Panc1 (cell line): ENCODE data around the gene GOLGA8J. TPM values are rescaled to one million over a fixed set of nuclear protein-coding genes. Genes with fewer than 3 reads are reported as not detected.

ENCODE experiments used
- ATAC-seq: fragments of 200-7000 bp; cut with Tn5 transposase; 2 replicates; pipeline ENCODE4 v1.9.1; 2020; ENCODE audit warnings: mild to moderate bottlenecking, moderate library complexity
- BruUV-seq: library from RNA; stranded (reverse); fragments of 400-500 nt; replicated peaks from 2 replicates; lab custom pipeline; 2021; lab: Mats Ljungman, UMichigan
- CTCF ChIA-PET: fragments of 300-600 bp; sonication (Branson Sonifier 250); formaldehyde crosslinking; loops from one replicate; lab custom pipeline; 2022; ENCODE audit warnings: antibody characterized with exemption; lab: Charles Lee
- POLR2A ChIA-PET: fragments of 300-600 bp; sonication (Branson Sonifier 250); formaldehyde crosslinking; loops from one replicate; lab custom pipeline; 2022; ENCODE audit warnings: antibody characterized with exemption; lab: Charles Lee
- DNase-seq: peaks from one replicate; pipeline ENCODE4 v3.0.0-alpha.2; 2010; ENCODE audit warnings: low read depth, low spot score
- H3K27ac ChIP-seq: 2 replicates; pipeline ENCODE4 v1.5.1; 2011; ENCODE audit warnings: mild to moderate bottlenecking, low read length, inconsistent platforms
- H3K27me3 ChIP-seq: fragments of 200-500 bp; sonication (Bioruptor generic); 2 replicates; pipeline ENCODE4 v1.6.0; 2014; ENCODE audit warnings: low read length, inconsistent platforms; ENCODE audit not compliant: control insufficient read depth, insufficient read depth
- H3K36me3 ChIP-seq: fragments of 200-500 bp; sonication (Bioruptor generic); 2 replicates; pipeline ENCODE4 v1.5.1; 2014; ENCODE audit warnings: inconsistent platforms, mild to moderate bottlenecking, low read length, moderate library complexity; ENCODE audit not compliant: control insufficient read depth, insufficient read depth
- H3K4me1 ChIP-seq: 2 replicates; pipeline ENCODE4 v1.5.1; 2011; ENCODE audit warnings: inconsistent platforms, mild to moderate bottlenecking, low read length, moderate library complexity; ENCODE audit not compliant: control insufficient read depth, insufficient read depth
- H3K4me3 ChIP-seq, 2 experiments: 2 replicates each; pipeline ENCODE4 v1.5.1; 2011 to 2012; ENCODE audit warnings: low read depth in 2 of 2, low read length in 2 of 2, mild to moderate bottlenecking in 2 of 2, inconsistent platforms in 1 of 2, moderate library complexity in 1 of 2
- H3K9me3 ChIP-seq: fragments of 200-500 bp; sonication (Bioruptor generic); 2 replicates; pipeline ENCODE4 v1.5.1; 2014; ENCODE audit warnings: low read depth, mild to moderate bottlenecking, inconsistent platforms, low read length, moderate library complexity; ENCODE audit not compliant: control insufficient read depth, insufficient read depth
- POLR2AphosphoS5 ChIP-seq: IDR thresholded peaks from 2 replicates; pipeline ENCODE4 v1.6.1; 2012; ENCODE audit warnings: mild to moderate bottlenecking, low read depth, low read length, moderate library complexity
- SIN3A ChIP-seq: IDR thresholded peaks from 2 replicates; pipeline ENCODE4 v1.6.1; 2012; ENCODE audit warnings: low read depth, mild to moderate bottlenecking, low read length, moderate library complexity, borderline replicate concordance; ENCODE audit not compliant: insufficient read depth
- TCF7L2 ChIP-seq: IDR thresholded peaks from 2 replicates; pipeline ENCODE4 v1.6.1; 2011; ENCODE audit warnings: mild to moderate bottlenecking, low read depth, low read length, inconsistent platforms
- in situ Hi-C: cut with HindIII; loops from 2 replicates; pipeline ENCODE4 v1.10.0; 2016; ENCODE audit warnings: low sequenced_read_pairs, low pct_unique_long_range_greater_than_20kb
- intact Hi-C: fragments of 100-400 bp; cut with micrococcal nuclease; formaldehyde crosslinking; loops from one replicate; pipeline ENCODE4 v1.10.0; 2022; ENCODE audit not compliant: unreplicated experiment
- total RNA-seq: library from RNA; stranded (reverse); gene quantifications from one replicate; pipeline ENCODE4 v1.2.1, GENCODE V29; 2021; ENCODE audit not compliant: unreplicated experiment
- TF ChIP-seq, protein P1 (sequence below), 2 experiments: IDR thresholded peaks; 2 replicates each; pipeline ENCODE4 v1.6.1; 2011 to 2012; ENCODE audit warnings: low read depth in 2 of 2, control low read depth in 1 of 2, low read length in 1 of 2, mild to moderate bottlenecking in 1 of 2, moderate library complexity in 1 of 2; ENCODE audit not compliant: insufficient read depth in 1 of 2
- TF ChIP-seq, protein P2 (sequence below): fragments of 450-650 bp; IDR thresholded peaks from 2 replicates; pipeline ENCODE4 v1.5.1; 2017; ENCODE audit warnings: mild to moderate bottlenecking

Gene GOLGA8J
- total RNA-seq, 1 experiment from 2014 or later: 0.44 TPM

DNA sequence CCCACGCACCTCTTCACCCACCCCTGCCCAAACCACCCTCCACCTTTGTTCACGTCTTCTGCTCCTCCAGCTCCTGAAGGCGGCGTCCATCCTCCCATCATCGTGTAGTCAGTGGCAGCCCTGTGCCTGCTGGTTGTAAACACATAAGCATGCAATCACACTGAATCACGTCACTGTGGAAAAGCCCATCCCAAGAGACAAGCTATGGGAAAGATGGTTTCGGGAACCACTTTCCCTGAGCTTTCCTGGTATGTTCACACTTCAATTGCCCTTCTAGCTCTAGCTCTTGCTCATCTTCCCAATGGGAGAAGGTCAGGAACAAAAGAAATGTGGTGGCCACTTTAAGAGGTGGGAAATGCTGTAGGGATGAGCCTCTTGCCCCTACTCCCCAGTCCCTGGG is 14.4 kb upstream of the GOLGA8J start:
- Histone ChIP-seq H3K27me3 (peaks cover 4% of the 10 kb centered on the region; the same call in 1 of the 2 replicates), H3K4me1 (no peaks in the 10 kb centered on the region), H3K4me3 (no peak overlapping the region), H3K9me3 (no peaks in the 10 kb centered on the region), H3K27ac (no peak overlapping the region), H3K36me3 (no peaks in the 10 kb centered on the region)
- ChIA-PET POLR2A (interaction anchor here (0.6 kb wide), 1 partner anchor 496 kb away, joined by 3 read pairs; no protein-coding TSS in a partner anchor), CTCF (no interaction called here)
- no peak for TF ChIP-seq TCF7L2
- TF ChIP-seq, protein P1, sequence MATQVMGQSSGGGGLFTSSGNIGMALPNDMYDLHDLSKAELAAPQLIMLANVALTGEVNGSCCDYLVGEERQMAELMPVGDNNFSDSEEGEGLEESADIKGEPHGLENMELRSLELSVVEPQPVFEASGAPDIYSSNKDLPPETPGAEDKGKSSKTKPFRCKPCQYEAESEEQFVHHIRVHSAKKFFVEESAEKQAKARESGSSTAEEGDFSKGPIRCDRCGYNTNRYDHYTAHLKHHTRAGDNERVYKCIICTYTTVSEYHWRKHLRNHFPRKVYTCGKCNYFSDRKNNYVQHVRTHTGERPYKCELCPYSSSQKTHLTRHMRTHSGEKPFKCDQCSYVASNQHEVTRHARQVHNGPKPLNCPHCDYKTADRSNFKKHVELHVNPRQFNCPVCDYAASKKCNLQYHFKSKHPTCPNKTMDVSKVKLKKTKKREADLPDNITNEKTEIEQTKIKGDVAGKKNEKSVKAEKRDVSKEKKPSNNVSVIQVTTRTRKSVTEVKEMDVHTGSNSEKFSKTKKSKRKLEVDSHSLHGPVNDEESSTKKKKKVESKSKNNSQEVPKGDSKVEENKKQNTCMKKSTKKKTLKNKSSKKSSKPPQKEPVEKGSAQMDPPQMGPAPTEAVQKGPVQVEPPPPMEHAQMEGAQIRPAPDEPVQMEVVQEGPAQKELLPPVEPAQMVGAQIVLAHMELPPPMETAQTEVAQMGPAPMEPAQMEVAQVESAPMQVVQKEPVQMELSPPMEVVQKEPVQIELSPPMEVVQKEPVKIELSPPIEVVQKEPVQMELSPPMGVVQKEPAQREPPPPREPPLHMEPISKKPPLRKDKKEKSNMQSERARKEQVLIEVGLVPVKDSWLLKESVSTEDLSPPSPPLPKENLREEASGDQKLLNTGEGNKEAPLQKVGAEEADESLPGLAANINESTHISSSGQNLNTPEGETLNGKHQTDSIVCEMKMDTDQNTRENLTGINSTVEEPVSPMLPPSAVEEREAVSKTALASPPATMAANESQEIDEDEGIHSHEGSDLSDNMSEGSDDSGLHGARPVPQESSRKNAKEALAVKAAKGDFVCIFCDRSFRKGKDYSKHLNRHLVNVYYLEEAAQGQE (IDR thresholded peaks at IDR 0.05; ENCODE audit: insufficient read depth in 1 of 2, low read depth in 2 of 2, low read length in 1 of 2): no peak
- TF ChIP-seq SIN3A: no peak
- TF ChIP-seq, protein P2, sequence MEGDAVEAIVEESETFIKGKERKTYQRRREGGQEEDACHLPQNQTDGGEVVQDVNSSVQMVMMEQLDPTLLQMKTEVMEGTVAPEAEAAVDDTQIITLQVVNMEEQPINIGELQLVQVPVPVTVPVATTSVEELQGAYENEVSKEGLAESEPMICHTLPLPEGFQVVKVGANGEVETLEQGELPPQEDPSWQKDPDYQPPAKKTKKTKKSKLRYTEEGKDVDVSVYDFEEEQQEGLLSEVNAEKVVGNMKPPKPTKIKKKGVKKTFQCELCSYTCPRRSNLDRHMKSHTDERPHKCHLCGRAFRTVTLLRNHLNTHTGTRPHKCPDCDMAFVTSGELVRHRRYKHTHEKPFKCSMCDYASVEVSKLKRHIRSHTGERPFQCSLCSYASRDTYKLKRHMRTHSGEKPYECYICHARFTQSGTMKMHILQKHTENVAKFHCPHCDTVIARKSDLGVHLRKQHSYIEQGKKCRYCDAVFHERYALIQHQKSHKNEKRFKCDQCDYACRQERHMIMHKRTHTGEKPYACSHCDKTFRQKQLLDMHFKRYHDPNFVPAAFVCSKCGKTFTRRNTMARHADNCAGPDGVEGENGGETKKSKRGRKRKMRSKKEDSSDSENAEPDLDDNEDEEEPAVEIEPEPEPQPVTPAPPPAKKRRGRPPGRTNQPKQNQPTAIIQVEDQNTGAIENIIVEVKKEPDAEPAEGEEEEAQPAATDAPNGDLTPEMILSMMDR: no peak
- TF ChIP-seq POLR2AphosphoS5: no peak
- DNase-seq: no peak
- no TSS peak for BruUV-seq
- no peak for ATAC-seq
- intact Hi-C loops: no loop called here
- in situ Hi-C loops: no loop called here

DNA sequence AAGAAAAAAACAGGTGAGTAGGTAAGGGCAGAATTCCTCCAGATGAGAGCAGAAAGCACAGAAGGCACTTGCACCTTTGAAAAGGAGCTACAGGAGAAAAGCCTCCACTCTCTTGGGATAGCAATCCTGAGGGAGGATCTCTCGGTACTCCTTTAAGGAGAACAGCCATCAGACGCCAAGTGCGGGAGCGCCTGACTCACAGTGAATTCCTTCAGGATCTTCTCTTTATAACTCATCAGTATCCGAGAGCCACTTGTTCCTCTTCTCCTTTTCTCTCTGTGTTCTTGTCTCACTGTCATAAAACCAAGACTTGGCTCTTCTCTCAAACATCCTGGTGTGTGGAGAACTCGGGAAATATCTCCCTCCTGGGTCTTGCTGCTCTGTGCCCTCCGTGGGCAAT is 10.1 kb upstream of the GOLGA8J start:
- CTCF ChIA-PET: no interaction called here
- POLR2A ChIA-PET: interaction anchor here (0.8 kb wide), 1 partner anchor 10 kb away, joined by 3 read pairs; no protein-coding TSS in a partner anchor
- Histone ChIP-seq H3K9me3 (no peaks in the 10 kb centered on the region), H3K4me1 (no peaks in the 10 kb centered on the region), H3K4me3 (no peak overlapping the region), H3K36me3 (no peaks in the 10 kb centered on the region), H3K27me3 (peaks cover 7% of the 10 kb centered on the region), H3K27ac (no peak overlapping the region)
- intact Hi-C loops (loop anchor here (10.0 kb wide), 2 partner anchors 128 to 408 kb away; no protein-coding TSS in a partner anchor), in situ Hi-C loops (no loop called here)
- TF ChIP-seq, protein P1 (IDR thresholded peaks at IDR 0.05; ENCODE audit: insufficient read depth in 1 of 2, low read depth in 2 of 2, low read length in 1 of 2): no peak
- TF ChIP-seq POLR2AphosphoS5 (no peak), TCF7L2 (no peak), SIN3A (no peak)
- TF ChIP-seq, protein P2: no peak
- no TSS peak for BruUV-seq
- ATAC-seq (no peak), DNase-seq (no peak)
